ENCODE measurements around the gene GRK2. TPM values are rescaled to one million over a fixed set of nuclear protein-coding genes. Genes with fewer than 3 reads are reported as not detected.

The GRK2 gene
- polyA plus RNA-seq, 1 donor from 2014 or later = 47.3 TPM

- no peak overlapping the region for H3K4me2 ChIP-seq (ENCODE audit: low read length)
- H3K27ac ChIP-seq (ENCODE audit: low read length) = no peak overlapping the region
- no peak overlapping the region for H3K9ac ChIP-seq (ENCODE audit: low read length)
- no peak overlapping the region for H2AFZ ChIP-seq (ENCODE audit: low read depth, low read length)
- H3K79me2 ChIP-seq (replicated peaks; ENCODE audit: insufficient read depth, low read length) = no peaks in the 10 kb centered on the region
- H3F3A ChIP-seq (ENCODE audit: insufficient read depth, low read length, poor library complexity, severe bottlenecking) = no peaks in the 10 kb centered on the region
- peaks cover 17% of the 10 kb centered on the region for H3K27me3 ChIP-seq (ENCODE audit: insufficient read depth, low read depth, low read length)
- no peaks in the 10 kb centered on the region for H4K20me1 ChIP-seq (ENCODE audit: insufficient read depth)
- peaks cover 4% of the 10 kb centered on the region for H3K36me3 ChIP-seq (ENCODE audit: insufficient read depth, low read length)
- H3K9me3 ChIP-seq (ENCODE audit: low read length) = no peaks in the 10 kb centered on the region
- no peak for TF ChIP-seq REST (IDR thresholded peaks at IDR 0.05; ENCODE audit: borderline replicate concordance)
- TF ChIP-seq TAF1 (IDR thresholded peaks at IDR 0.05; ENCODE audit: low read depth) = no peak
- TF ChIP-seq EZH2 (IDR thresholded peaks at IDR 0.05; ENCODE audit: borderline replicate concordance, insufficient read depth, low read length, poor library complexity, severe bottlenecking) = no peak
- no peak for TF ChIP-seq RAD21 (conservative IDR thresholded peaks at IDR 0.05)
- H3K4me3 ChIP-seq (ENCODE audit: low read length) = no peak overlapping the region
- H3K9me2 ChIP-seq (ENCODE audit: insufficient read depth, low read length) = no peaks in the 10 kb centered on the region
These were observed 35.1 kb downstream of the GRK2 start for GRCh38 chr11:67301313-67301921.

DNA sequence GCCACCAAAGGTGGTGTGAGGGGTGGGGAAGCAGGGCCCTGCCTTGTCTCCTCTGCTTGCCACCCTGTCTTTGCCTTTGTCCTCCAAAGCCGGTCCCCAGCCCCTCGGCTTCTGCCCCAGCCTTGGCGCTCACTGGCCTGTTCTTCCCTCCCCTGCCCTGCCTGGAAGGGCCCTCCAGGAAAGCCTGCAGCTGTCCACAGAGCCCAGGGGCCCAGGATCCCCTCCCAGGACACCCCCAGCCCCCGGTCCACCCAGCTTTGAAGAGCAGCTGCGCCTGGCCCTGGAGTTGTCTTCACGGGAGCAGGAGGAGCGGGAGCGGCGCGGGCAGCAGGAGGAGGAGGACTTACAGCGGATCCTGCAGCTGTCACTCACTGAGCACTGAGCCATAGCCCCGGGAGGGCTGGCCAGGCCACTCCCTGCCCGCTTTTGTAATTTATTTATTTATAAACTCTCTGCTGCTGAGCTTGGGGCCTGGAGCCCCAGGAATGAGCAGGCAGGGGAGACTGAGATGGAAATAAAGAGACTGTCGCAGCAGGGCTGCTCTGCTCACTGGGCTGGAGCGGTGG, 35.8 kb downstream of the GRK2 start:
- H3K9ac ChIP-seq (ENCODE audit: low read length) = no peak overlapping the region
- H3K27me3 ChIP-seq (ENCODE audit: insufficient read depth, low read depth, low read length) = peaks cover 17% of the 10 kb centered on the region
- H3K36me3 ChIP-seq (ENCODE audit: insufficient read depth, low read length) = peaks cover under 1% of the 10 kb centered on the region
- no peak for TF ChIP-seq RAD21 (conservative IDR thresholded peaks at IDR 0.05)
- TF ChIP-seq SMC3 (conservative IDR thresholded peaks at IDR 0.05; ENCODE audit: poor library complexity) = no peak
- TF ChIP-seq, protein P1, sequence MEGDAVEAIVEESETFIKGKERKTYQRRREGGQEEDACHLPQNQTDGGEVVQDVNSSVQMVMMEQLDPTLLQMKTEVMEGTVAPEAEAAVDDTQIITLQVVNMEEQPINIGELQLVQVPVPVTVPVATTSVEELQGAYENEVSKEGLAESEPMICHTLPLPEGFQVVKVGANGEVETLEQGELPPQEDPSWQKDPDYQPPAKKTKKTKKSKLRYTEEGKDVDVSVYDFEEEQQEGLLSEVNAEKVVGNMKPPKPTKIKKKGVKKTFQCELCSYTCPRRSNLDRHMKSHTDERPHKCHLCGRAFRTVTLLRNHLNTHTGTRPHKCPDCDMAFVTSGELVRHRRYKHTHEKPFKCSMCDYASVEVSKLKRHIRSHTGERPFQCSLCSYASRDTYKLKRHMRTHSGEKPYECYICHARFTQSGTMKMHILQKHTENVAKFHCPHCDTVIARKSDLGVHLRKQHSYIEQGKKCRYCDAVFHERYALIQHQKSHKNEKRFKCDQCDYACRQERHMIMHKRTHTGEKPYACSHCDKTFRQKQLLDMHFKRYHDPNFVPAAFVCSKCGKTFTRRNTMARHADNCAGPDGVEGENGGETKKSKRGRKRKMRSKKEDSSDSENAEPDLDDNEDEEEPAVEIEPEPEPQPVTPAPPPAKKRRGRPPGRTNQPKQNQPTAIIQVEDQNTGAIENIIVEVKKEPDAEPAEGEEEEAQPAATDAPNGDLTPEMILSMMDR (IDR thresholded peaks at IDR 0.05; ENCODE audit: poor library complexity, severe bottlenecking) = no peak
- no peak for TF ChIP-seq POLR2AphosphoS5 (IDR thresholded peaks at IDR 0.05)
- no peak for TF ChIP-seq EP300 (conservative IDR thresholded peaks at IDR 0.05; ENCODE audit: poor library complexity, severe bottlenecking)
- no peak for TF ChIP-seq EZH2 (IDR thresholded peaks at IDR 0.05; ENCODE audit: borderline replicate concordance, insufficient read depth, low read length, poor library complexity, severe bottlenecking)
- no peak for TF ChIP-seq TAF1 (IDR thresholded peaks at IDR 0.05; ENCODE audit: low read depth)
- TF ChIP-seq REST (IDR thresholded peaks at IDR 0.05; ENCODE audit: borderline replicate concordance) = no peak
- TF ChIP-seq MXI1 (conservative IDR thresholded peaks at IDR 0.05; ENCODE audit: poor library complexity, severe bottlenecking) = no peak
- H3K4me3 ChIP-seq (ENCODE audit: low read length) = peak overlapping the region; percentile 30
- no peaks in the 10 kb centered on the region for H3K9me3 ChIP-seq (ENCODE audit: low read length)
- H3F3A ChIP-seq (ENCODE audit: insufficient read depth, low read length, poor library complexity, severe bottlenecking) = no peaks in the 10 kb centered on the region
- no peaks in the 10 kb centered on the region for H4K20me1 ChIP-seq (ENCODE audit: insufficient read depth)
- no peak overlapping the region for H3K4me2 ChIP-seq (ENCODE audit: low read length)
- no peak overlapping the region for H2AFZ ChIP-seq (ENCODE audit: low read depth, low read length)
- no peaks in the 10 kb centered on the region for H3K79me2 ChIP-seq (replicated peaks; ENCODE audit: insufficient read depth, low read length)
- no peaks in the 10 kb centered on the region for H3K9me2 ChIP-seq (ENCODE audit: insufficient read depth, low read length)
- H3K27ac ChIP-seq (ENCODE audit: low read length) = no peak overlapping the region

All from neural cell (in vitro differentiated cells).